Peyer's patch (tissue), 4 donors: Measurements from ENCODE around the gene KLHL29.

ENCODE experiments used
- POLR2A ChIP-seq, 2 donors: fragments of 450-650 bp; IDR thresholded peaks; one replicate each; pipeline ENCODE4 v1.5.1; 2017; ENCODE audit warnings: antibody characterized with exemption in 2 of 2, mild to moderate bottlenecking in 2 of 2, moderate library complexity in 2 of 2
- TF ChIP-seq, protein P1 (sequence below), 6 experiments: fragments of 450-650 bp in 4 of 6; fragments of 200-600 bp in 2 of 6; sonication (generic) in 1 of 6; IDR thresholded peaks; one replicate each; pipeline ENCODE4 v1.5.1; 2017 to 2019; ENCODE audit warnings: antibody characterized with exemption in 6 of 6, mild to moderate bottlenecking in 3 of 6, moderate library complexity in 1 of 6

DNA sequence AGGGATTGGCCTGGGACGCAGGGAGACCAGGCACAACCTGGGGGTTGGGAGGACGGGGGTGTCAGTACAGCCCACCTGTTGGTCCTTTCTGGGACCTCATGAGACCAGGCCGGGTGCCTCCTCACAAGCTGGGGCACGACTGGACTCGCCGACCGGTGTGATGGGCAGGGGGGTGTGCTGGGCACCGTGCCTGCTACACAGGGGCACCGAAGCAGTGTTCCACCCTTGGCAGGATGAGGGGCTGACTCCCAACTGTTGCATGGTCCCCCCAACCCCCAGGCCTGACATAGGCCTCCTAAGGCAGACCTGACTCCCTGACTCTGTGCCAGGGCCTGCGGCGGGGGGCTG lies 285.2 kb downstream of the KLHL29 start:
- TF ChIP-seq, protein P1, sequence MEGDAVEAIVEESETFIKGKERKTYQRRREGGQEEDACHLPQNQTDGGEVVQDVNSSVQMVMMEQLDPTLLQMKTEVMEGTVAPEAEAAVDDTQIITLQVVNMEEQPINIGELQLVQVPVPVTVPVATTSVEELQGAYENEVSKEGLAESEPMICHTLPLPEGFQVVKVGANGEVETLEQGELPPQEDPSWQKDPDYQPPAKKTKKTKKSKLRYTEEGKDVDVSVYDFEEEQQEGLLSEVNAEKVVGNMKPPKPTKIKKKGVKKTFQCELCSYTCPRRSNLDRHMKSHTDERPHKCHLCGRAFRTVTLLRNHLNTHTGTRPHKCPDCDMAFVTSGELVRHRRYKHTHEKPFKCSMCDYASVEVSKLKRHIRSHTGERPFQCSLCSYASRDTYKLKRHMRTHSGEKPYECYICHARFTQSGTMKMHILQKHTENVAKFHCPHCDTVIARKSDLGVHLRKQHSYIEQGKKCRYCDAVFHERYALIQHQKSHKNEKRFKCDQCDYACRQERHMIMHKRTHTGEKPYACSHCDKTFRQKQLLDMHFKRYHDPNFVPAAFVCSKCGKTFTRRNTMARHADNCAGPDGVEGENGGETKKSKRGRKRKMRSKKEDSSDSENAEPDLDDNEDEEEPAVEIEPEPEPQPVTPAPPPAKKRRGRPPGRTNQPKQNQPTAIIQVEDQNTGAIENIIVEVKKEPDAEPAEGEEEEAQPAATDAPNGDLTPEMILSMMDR (IDR thresholded peaks at IDR 0.05), result no peak
- no peak for TF ChIP-seq POLR2A (IDR thresholded peaks at IDR 0.05)
